GM23248 (cell line): ENCODE measurements around the gene UNC13B. TPM values are rescaled to one million over a fixed set of nuclear protein-coding genes. Genes with fewer than 3 reads are reported as not detected.

Source experiments
- DNase-seq: peaks from one replicate; pipeline ENCODE4 v3.0.0-alpha.2; 2015
- H2AFZ ChIP-seq: fragments of 200-600 bp; sonication (generic); 2 replicates; pipeline ENCODE4 v1.6.1; 2016; ENCODE audit warnings: antibody characterized with exemption
- H3F3A ChIP-seq: fragments of 200-600 bp; sonication (generic); 2 replicates; pipeline ENCODE4 v1.6.1; 2016; ENCODE audit warnings: mild to moderate bottlenecking, antibody characterized with exemption, mixed run types; ENCODE audit not compliant: insufficient read depth
- H3K27ac ChIP-seq: fragments of 200-600 bp; sonication (generic); 2 replicates; pipeline ENCODE4 v1.5.1; 2016; ENCODE audit warnings: mild to moderate bottlenecking
- H3K27me3 ChIP-seq: fragments of 200-600 bp; sonication (generic); replicated peaks from 2 replicates; pipeline ENCODE4 v1.6.1; 2016; ENCODE audit warnings: mild to moderate bottlenecking; ENCODE audit not compliant: insufficient read depth
- H3K36me3 ChIP-seq: fragments of 200-600 bp; sonication (generic); 2 replicates; pipeline ENCODE4 v1.6.1; 2016; ENCODE audit warnings: low read depth, mild to moderate bottlenecking
- H3K4me1 ChIP-seq: fragments of 200-600 bp; sonication (generic); 2 replicates; pipeline ENCODE4 v1.6.1; 2016; ENCODE audit warnings: mild to moderate bottlenecking; ENCODE audit not compliant: insufficient read depth
- H3K4me2 ChIP-seq: fragments of 200-600 bp; sonication (generic); one replicate; pipeline ENCODE4 v1.6.1; 2016; ENCODE audit warnings: mild to moderate bottlenecking; ENCODE audit not compliant: unreplicated experiment
- H3K4me3 ChIP-seq: fragments of 200-600 bp; sonication (generic); 2 replicates; pipeline ENCODE4 v1.5.1; 2016; ENCODE audit warnings: mild to moderate bottlenecking
- H3K79me2 ChIP-seq: fragments of 200-600 bp; sonication (generic); 2 replicates; pipeline ENCODE4 v1.6.1; 2016; ENCODE audit warnings: mild to moderate bottlenecking; ENCODE audit not compliant: insufficient read depth
- H3K9ac ChIP-seq: fragments of 200-600 bp; sonication (generic); 2 replicates; pipeline ENCODE4 v1.6.1; 2016; ENCODE audit warnings: mild to moderate bottlenecking
- H3K9me2 ChIP-seq: fragments of 200-600 bp; sonication (generic); 2 replicates; pipeline ENCODE4 v1.6.1; 2016; ENCODE audit warnings: mixed run types, mild to moderate bottlenecking, moderate library complexity; ENCODE audit not compliant: insufficient read depth
- H3K9me3 ChIP-seq: fragments of 200-600 bp; sonication (generic); one replicate; pipeline ENCODE4 v1.6.1; 2017; ENCODE audit warnings: low read depth
- H4K20me1 ChIP-seq: fragments of 200-600 bp; sonication (generic); 2 replicates; pipeline ENCODE4 v1.6.0; 2016; ENCODE audit not compliant: insufficient read depth
- EZH2 ChIP-seq: fragments of 200-600 bp; sonication (generic); IDR thresholded peaks from 2 replicates; pipeline ENCODE4 v1.6.1; 2018; ENCODE audit warnings: antibody characterized with exemption, mild to moderate bottlenecking; ENCODE audit not compliant: insufficient read depth, poor library complexity, severe bottlenecking
- EZH2phosphoT487 ChIP-seq: fragments of 200-600 bp; sonication (generic); IDR thresholded peaks from 2 replicates; pipeline ENCODE4 v1.6.1; 2018; ENCODE audit warnings: antibody characterized with exemption, moderate library complexity, mild to moderate bottlenecking, low read depth; ENCODE audit not compliant: insufficient read depth
- WGBS, 2 experiments: methylation state at CpG; one replicate each; pipeline ENCODE4 v1.1.6; 2015 to 2017; ENCODE audit warnings: low lambda C conversion rate in 2 of 2, low coverage in 1 of 2; ENCODE audit errors: missing lambda C conversion rate in 2 of 2; 5-methylcytosine and 5-hydroxymethylcytosine counted together
- in situ Hi-C: fragments of 300-500 bp; cut with MboI; formaldehyde crosslinking; loops from 2 replicates; pipeline ENCODE4 v1.15.0; 2020
- polyA plus RNA-seq: library from polyadenylated mRNA; unstranded; fragments of >200 nt; fragmentation: Nextera tagmentation; extraction: Ambion mirVana; gene quantifications from 2 replicates; pipeline ENCODE4 v1.2.1, GENCODE V29; 2016
- total RNA-seq: library from RNA; depleted of rRNA; stranded (reverse); fragments of >200 nt; shearing (Covaris generic); gene quantifications from 2 replicates; pipeline ENCODE4 v1.2.3, GENCODE V29; 2014; rRNA removed

UNC13B gene
- total and polyA plus RNA-seq, 2 experiments from 2014 or later: 5.5 to 15.3 TPM

DNA sequence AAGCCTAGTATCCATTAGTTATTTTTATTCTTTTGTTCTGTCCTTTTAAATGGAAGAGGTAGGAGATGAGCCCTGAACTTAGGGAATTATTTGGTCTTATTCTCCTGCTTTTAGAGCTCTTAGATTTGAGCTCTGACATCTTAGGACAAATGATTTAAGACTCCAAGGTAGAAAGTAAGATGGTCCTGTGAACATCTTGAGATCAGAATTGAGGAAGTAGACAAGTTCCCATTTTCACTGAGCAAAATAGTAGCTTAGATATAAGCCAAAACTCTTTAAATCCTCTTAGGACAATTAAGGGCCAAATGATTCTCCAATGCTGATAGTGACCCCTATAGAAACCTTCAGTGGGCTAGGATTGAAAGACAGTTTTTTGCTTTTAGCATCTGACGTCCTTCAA is 275.1 kb downstream of the UNC13B start:
- Histone ChIP-seq H3K79me2 (no peaks in the 10 kb centered on the region), H3K9ac (no peak overlapping the region), H2AFZ (no peak overlapping the region), H4K20me1 (no peaks in the 10 kb centered on the region), H3K27me3 (peaks cover 27% of the 10 kb centered on the region), H3K27ac (no peak overlapping the region), H3K4me2 (no peak overlapping the region), H3K9me2 (no peaks in the 10 kb centered on the region), H3K9me3 (no peaks in the 10 kb centered on the region), H3K4me1 (no peaks in the 10 kb centered on the region), H3K4me3 (no peak overlapping the region), H3K36me3 (no peaks in the 10 kb centered on the region), H3F3A (no peaks in the 10 kb centered on the region)
- in situ Hi-C loops: no loop called here
- TF ChIP-seq EZH2 (no peak), EZH2phosphoT487 (no peak)
- WGBS, 2 experiments: 52 to 54% methylated on average over 1 of the region's 1 CpG
- DNase-seq: no peak

DNA sequence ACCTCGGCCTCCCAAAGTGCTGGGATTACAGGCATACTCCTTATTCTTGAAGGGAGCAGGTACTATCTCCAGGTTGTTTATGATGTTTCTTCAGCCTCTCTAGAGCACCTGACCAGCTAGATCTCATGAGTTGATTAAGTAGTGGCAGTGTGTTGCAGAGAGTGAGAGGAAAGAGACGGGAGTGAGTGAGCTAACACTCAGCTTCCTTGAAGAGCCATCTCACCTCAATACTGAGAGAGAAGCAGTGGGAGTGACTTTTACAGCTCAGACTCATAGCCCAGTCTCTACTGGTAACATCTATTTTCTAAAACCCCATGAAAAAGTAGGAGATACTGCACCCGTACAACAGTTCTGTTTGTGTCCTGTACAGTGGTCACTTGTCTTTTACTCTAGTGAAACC is 284.2 kb downstream of the UNC13B start:
- Histone ChIP-seq H3K79me2 (no peaks in the 10 kb centered on the region), H3K9me2 (no peaks in the 10 kb centered on the region), H2AFZ (no peak overlapping the region), H3K4me3 (no peak overlapping the region), H3K9ac (no peak overlapping the region), H3K27ac (no peak overlapping the region), H3K4me2 (no peak overlapping the region), H3K9me3 (no peaks in the 10 kb centered on the region), H3K27me3 (peaks cover 21% of the 10 kb centered on the region), H3F3A (no peaks in the 10 kb centered on the region), H3K36me3 (no peaks in the 10 kb centered on the region), H3K4me1 (no peaks in the 10 kb centered on the region), H4K20me1 (no peaks in the 10 kb centered on the region)
- 70 to 80% methylated on average over 3 of the region's 3 CpGs for WGBS, 2 experiments
- DNase-seq: no peak
- in situ Hi-C loops: no loop called here
- TF ChIP-seq EZH2 (no peak), EZH2phosphoT487 (no peak)

DNA sequence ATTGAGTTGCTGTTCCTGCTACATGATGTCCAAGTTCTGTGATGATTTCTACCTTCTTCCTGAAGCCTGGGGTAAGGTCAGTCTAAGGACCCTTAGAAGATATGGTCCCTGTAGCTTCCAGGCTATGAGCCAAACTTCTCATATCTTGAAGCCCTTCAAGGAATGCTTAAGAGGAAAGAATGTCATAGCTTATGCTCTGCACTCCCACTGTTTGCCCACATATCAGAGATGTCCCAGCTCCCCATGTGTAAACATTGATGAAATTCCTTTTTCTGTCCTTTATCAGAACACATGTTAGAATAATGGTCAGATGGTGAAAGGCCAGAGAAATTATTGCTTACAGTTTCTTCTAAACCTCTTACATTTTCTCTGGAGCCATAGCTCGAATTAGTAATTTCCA is 286.7 kb downstream of the UNC13B start:
- H3K27ac ChIP-seq: no peak overlapping the region
- H3K27me3 ChIP-seq: peaks cover 30% of the 10 kb centered on the region
- no peaks in the 10 kb centered on the region for H3K36me3 ChIP-seq
- H3K9me3 ChIP-seq: no peaks in the 10 kb centered on the region
- H3F3A ChIP-seq: no peaks in the 10 kb centered on the region
- DNase-seq: no peak
- WGBS, 2 experiments: 50 to 60% methylated on average over 1 of the region's 1 CpG
- TF ChIP-seq EZH2 (no peak), EZH2phosphoT487 (no peak)
- no peaks in the 10 kb centered on the region for H3K9me2 ChIP-seq
- no peak overlapping the region for H3K9ac ChIP-seq
- H4K20me1 ChIP-seq: no peaks in the 10 kb centered on the region
- in situ Hi-C loops: no loop called here
- H2AFZ ChIP-seq: no peak overlapping the region
- H3K4me3 ChIP-seq: no peak overlapping the region
- H3K79me2 ChIP-seq: no peaks in the 10 kb centered on the region
- H3K4me2 ChIP-seq: no peak overlapping the region
- no peaks in the 10 kb centered on the region for H3K4me1 ChIP-seq

DNA sequence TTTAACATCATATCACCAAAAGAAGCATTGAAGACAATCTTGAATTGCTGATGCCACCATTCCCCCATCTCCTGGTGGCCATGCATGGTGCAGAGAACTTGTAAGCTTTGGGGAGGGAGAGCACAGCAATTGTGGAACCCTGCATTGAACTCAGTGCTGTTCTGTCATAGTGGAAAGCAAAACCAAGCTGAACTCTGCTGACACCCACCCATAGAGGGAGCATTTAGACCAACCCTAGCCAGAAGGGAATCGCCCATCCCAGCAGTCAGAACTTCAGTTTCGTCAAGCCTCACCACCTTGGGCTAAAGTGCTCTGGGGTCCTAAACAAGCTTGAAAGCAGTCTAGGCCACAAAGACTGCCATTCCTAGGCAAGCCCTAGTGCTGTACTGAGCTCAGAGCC is 290.7 kb downstream of the UNC13B start:
- Histone ChIP-seq H3K4me2 (no peak overlapping the region), H2AFZ (no peak overlapping the region), H3K36me3 (no peaks in the 10 kb centered on the region), H3K79me2 (no peaks in the 10 kb centered on the region), H3K4me1 (no peaks in the 10 kb centered on the region), H3K9me2 (no peaks in the 10 kb centered on the region), H3K9me3 (no peaks in the 10 kb centered on the region), H3F3A (no peaks in the 10 kb centered on the region), H3K4me3 (no peak overlapping the region), H3K27ac (no peak overlapping the region), H3K27me3 (peaks cover 26% of the 10 kb centered on the region), H4K20me1 (no peaks in the 10 kb centered on the region), H3K9ac (no peak overlapping the region)
- 0 to 4% methylated on average over 2 of the region's 2 CpGs for WGBS, 2 experiments
- TF ChIP-seq EZH2 (no peak), EZH2phosphoT487 (no peak)
- in situ Hi-C loops: no loop called here
- DNase-seq: peak; percentile 8

DNA sequence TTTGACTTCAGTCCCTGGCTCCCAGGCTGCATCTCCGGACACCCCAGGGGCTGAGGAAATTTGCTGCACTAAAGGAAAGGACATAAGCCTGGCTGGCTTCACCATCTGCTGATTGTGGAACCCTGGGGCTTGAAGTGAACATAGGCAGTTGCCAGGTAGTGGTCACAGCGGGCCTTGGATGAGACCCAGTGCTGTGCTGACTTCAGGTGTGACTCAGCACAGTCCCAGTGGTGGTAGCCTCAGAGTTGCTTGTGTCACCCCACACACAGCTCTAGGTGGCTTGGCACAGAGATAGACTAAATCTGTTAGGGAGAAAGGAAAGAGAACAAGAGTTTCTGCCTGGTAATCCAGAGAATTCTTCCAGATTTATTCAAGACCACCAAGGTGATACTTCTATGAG is 292.0 kb downstream of the UNC13B start:
- peak; percentile 14 for DNase-seq
- in situ Hi-C loops: no loop called here
- no peak overlapping the region for H3K4me3 ChIP-seq
- H3K36me3 ChIP-seq: no peaks in the 10 kb centered on the region
- no peak overlapping the region for H3K27ac ChIP-seq
- H3K4me1 ChIP-seq: no peaks in the 10 kb centered on the region
- WGBS, 2 experiments: 54 to 68% methylated on average over 2 of the region's 2 CpGs
- H3K4me2 ChIP-seq: no peak overlapping the region
- H3K9me2 ChIP-seq: no peaks in the 10 kb centered on the region
- H3K27me3 ChIP-seq: peaks cover 25% of the 10 kb centered on the region
- H2AFZ ChIP-seq: no peak overlapping the region
- no peaks in the 10 kb centered on the region for H3F3A ChIP-seq
- H3K9me3 ChIP-seq: no peaks in the 10 kb centered on the region
- H3K79me2 ChIP-seq: no peaks in the 10 kb centered on the region
- no peak overlapping the region for H3K9ac ChIP-seq
- H4K20me1 ChIP-seq: no peaks in the 10 kb centered on the region
- TF ChIP-seq EZH2phosphoT487 (no peak), EZH2 (no peak)

Other genes with a start within 250 kb of the UNC13B start
- 0.25 TPM in 1 of 2 replicates, not detected in the other for gene PHF24, start 203.7 kb upstream of the UNC13B start, total RNA-seq
- gene PHF24, start 203.7 kb upstream of the UNC13B start, polyA plus RNA-seq: 0.34 TPM in 1 of 2 replicates, not detected in the other
- 13.4 and 24.2 TPM in 2 replicates for gene DNAJB5, start 172.3 kb upstream of the UNC13B start, total RNA-seq
- 10.7 and 10.9 TPM in 2 replicates for gene DNAJB5, start 172.3 kb upstream of the UNC13B start, polyA plus RNA-seq
- gene VCP, start 89.4 kb upstream of the UNC13B start, total RNA-seq: 295 and 329 TPM in 2 replicates
- gene VCP, start 89.4 kb upstream of the UNC13B start, polyA plus RNA-seq: 252 and 255 TPM in 2 replicates
- gene FANCG, start 82.1 kb upstream of the UNC13B start, total RNA-seq: 11.5 and 20.0 TPM in 2 replicates
- gene FANCG, start 82.1 kb upstream of the UNC13B start, polyA plus RNA-seq: 15.3 and 15.8 TPM in 2 replicates
- gene PIGO, start 65.4 kb upstream of the UNC13B start, total RNA-seq: 16.4 and 17.4 TPM in 2 replicates
- gene PIGO, start 65.4 kb upstream of the UNC13B start, polyA plus RNA-seq: 18.6 and 19.5 TPM in 2 replicates
- gene STOML2, start 58.9 kb upstream of the UNC13B start, total RNA-seq: 101 and 124 TPM in 2 replicates
- gene STOML2, start 58.9 kb upstream of the UNC13B start, polyA plus RNA-seq: 120 and 129 TPM in 2 replicates
- 44.3 and 50.4 TPM in 2 replicates for gene ATOSB, start 46.1 kb upstream of the UNC13B start, total RNA-seq
- 29.4 and 30.5 TPM in 2 replicates for gene ATOSB, start 46.1 kb upstream of the UNC13B start, polyA plus RNA-seq